PC-3 (cell line): Measurements from ENCODE around the gene HCAR2. TPM values are rescaled to one million over a fixed set of nuclear protein-coding genes. Genes with fewer than 3 reads are reported as not detected.

Experiments
- ATAC-seq: fragments of 200-7000 bp; cut with Tn5 transposase; 2 replicates; pipeline ENCODE4 v1.9.1; 2020; ENCODE audit warnings: mild to moderate bottlenecking, moderate library complexity
- BruUV-seq: library from RNA; stranded (reverse); fragments of 400-500 nt; replicated peaks from 2 replicates; lab custom pipeline; 2021; lab: Mats Ljungman, UMichigan
- CTCF ChIA-PET: fragments of 300-600 bp; sonication (Branson Sonifier 250); formaldehyde crosslinking; loops from one replicate; lab custom pipeline; 2022; ENCODE audit warnings: antibody characterized with exemption; lab: Charles Lee
- POLR2A ChIA-PET: fragments of 300-600 bp; sonication (Branson Sonifier 250); formaldehyde crosslinking; loops from one replicate; lab custom pipeline; 2022; ENCODE audit warnings: antibody characterized with exemption; ENCODE audit not compliant: unreplicated experiment; lab: Charles Lee
- DNase-seq: peaks from one replicate; pipeline ENCODE4 v3.0.0-alpha.2; 2015
- H2AFZ ChIP-seq: fragments of 300-600 bp; sonication (generic); 2 replicates; pipeline ENCODE4 v1.6.0; 2016; ENCODE audit warnings: antibody characterized with exemption, low read length
- H3F3A ChIP-seq: fragments of 300-600 bp; sonication (generic); one replicate; pipeline ENCODE4 v1.6.0; 2017; ENCODE audit warnings: antibody characterized with exemption, low read length, control low read depth, mild to moderate bottlenecking; ENCODE audit not compliant: unreplicated experiment
- H3K27ac ChIP-seq: fragments of 300-600 bp; sonication (generic); 2 replicates; pipeline ENCODE4 v1.5.1; 2016; ENCODE audit warnings: mild to moderate bottlenecking, low read length
- H3K27me3 ChIP-seq: fragments of 300-600 bp; sonication (generic); 2 replicates; pipeline ENCODE4 v1.6.1; 2016; ENCODE audit warnings: low read length, mixed read lengths
- H3K36me3 ChIP-seq: fragments of 300-600 bp; sonication (generic); 2 replicates; pipeline ENCODE4 v1.6.1; 2016; ENCODE audit warnings: low read depth, mixed run types, low read length, mixed read lengths
- H3K4me1 ChIP-seq: fragments of 300-600 bp; sonication (generic); 2 replicates; pipeline ENCODE4 v1.5.1; 2016; ENCODE audit warnings: low read length; ENCODE audit not compliant: insufficient read depth
- H3K4me2 ChIP-seq: fragments of 300-600 bp; sonication (generic); 2 replicates; pipeline ENCODE4 v1.6.0; 2016; ENCODE audit warnings: low read length
- H3K4me3 ChIP-seq: fragments of 300-600 bp; sonication (generic); 2 replicates; pipeline ENCODE4 v1.5.1; 2016; ENCODE audit warnings: mild to moderate bottlenecking, low read length, mixed read lengths
- H3K79me2 ChIP-seq: fragments of 300-600 bp; sonication (generic); 2 replicates; pipeline ENCODE4 v1.6.1; 2017; ENCODE audit warnings: low read length, mixed read lengths
- H3K9ac ChIP-seq: fragments of 300-600 bp; sonication (generic); 2 replicates; pipeline ENCODE4 v1.6.0; 2016; ENCODE audit warnings: mild to moderate bottlenecking, low read length
- H3K9me2 ChIP-seq: fragments of 300-600 bp; sonication (generic); replicated peaks from 2 replicates; pipeline ENCODE4 v1.6.1; 2016; ENCODE audit warnings: mixed run types, low read length, mixed read lengths
- H3K9me3 ChIP-seq: fragments of 300-600 bp; sonication (generic); 2 replicates; pipeline ENCODE4 v1.6.1; 2016; ENCODE audit warnings: low read length, mixed read lengths
- H4K20me1 ChIP-seq: fragments of 300-600 bp; sonication (generic); 2 replicates; pipeline ENCODE4 v1.6.1; 2016; ENCODE audit warnings: low read length, mixed read lengths
- EZH2 ChIP-seq: fragments of 300-600 bp; sonication (generic); IDR thresholded peaks from one replicate; pipeline ENCODE4 v1.6.1; 2017; ENCODE audit warnings: antibody characterized with exemption, mild to moderate bottlenecking, low read length; ENCODE audit not compliant: unreplicated experiment
- EZH2phosphoT487 ChIP-seq: fragments of 300-600 bp; sonication (generic); IDR thresholded peaks from 2 replicates; pipeline ENCODE4 v1.6.1; 2018; ENCODE audit warnings: mild to moderate bottlenecking, antibody characterized with exemption, low read length, borderline replicate concordance
- intact Hi-C: fragments of 100-400 bp; cut with micrococcal nuclease; formaldehyde crosslinking; loops from 2 replicates; pipeline ENCODE4 v1.9.0; 2023
- total RNA-seq: library from RNA; depleted of rRNA; stranded (reverse); fragments of >200 nt; gene quantifications from 2 replicates; pipeline ENCODE4 v1.2.3, GENCODE V29; 2014
- TF ChIP-seq, protein P1 (sequence below): fragments of 300-600 bp; sonication (generic); conservative IDR thresholded peaks from 2 replicates; pipeline ENCODE4 v1.5.1; 2017; ENCODE audit warnings: antibody characterized with exemption, low read depth, mild to moderate bottlenecking, low read length

HCAR2 gene
- total RNA-seq, 1 experiment from 2014 or later = not detected

DNA sequence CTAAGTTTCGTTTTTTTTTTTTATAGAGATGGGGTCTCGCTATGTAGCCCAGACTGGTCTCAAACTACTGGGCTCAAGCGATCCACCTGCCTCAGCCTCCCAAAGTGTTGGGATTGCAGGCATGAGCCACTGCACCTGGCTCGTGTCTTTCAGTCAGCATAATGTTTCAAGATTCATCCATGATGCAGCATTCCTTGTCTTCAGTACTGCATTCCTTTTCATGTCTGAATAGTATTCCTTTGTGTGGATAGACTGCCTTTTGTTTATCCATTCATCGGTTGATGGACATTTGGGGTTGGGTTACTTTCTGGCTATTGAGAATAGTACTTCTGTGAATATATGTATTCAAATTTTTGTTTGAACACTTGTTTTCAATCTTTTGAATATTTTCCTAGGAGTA, 37.4 kb downstream of the HCAR2 start:
- Histone ChIP-seq H3K4me2 (no peak overlapping the region), H2AFZ (no peak overlapping the region), H3K27me3 (no peaks in the 10 kb centered on the region), H3K4me1 (peaks cover 23% of the 10 kb centered on the region), H3K9me3 (no peaks in the 10 kb centered on the region), H3F3A (peaks cover 6% of the 10 kb centered on the region), H3K9ac (no peak overlapping the region), H3K79me2 (no peaks in the 10 kb centered on the region), H3K27ac (no peak overlapping the region), H3K9me2 (no peaks in the 10 kb centered on the region), H3K4me3 (no peak overlapping the region), H3K36me3 (no peaks in the 10 kb centered on the region), H4K20me1 (no peaks in the 10 kb centered on the region)
- no peak for ATAC-seq
- no peak for DNase-seq
- no TSS peak for BruUV-seq
- ChIA-PET POLR2A (no interaction called here), CTCF (no interaction called here)
- TF ChIP-seq EZH2phosphoT487 = no peak
- TF ChIP-seq, protein P1, sequence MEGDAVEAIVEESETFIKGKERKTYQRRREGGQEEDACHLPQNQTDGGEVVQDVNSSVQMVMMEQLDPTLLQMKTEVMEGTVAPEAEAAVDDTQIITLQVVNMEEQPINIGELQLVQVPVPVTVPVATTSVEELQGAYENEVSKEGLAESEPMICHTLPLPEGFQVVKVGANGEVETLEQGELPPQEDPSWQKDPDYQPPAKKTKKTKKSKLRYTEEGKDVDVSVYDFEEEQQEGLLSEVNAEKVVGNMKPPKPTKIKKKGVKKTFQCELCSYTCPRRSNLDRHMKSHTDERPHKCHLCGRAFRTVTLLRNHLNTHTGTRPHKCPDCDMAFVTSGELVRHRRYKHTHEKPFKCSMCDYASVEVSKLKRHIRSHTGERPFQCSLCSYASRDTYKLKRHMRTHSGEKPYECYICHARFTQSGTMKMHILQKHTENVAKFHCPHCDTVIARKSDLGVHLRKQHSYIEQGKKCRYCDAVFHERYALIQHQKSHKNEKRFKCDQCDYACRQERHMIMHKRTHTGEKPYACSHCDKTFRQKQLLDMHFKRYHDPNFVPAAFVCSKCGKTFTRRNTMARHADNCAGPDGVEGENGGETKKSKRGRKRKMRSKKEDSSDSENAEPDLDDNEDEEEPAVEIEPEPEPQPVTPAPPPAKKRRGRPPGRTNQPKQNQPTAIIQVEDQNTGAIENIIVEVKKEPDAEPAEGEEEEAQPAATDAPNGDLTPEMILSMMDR = no peak
- no peak for TF ChIP-seq EZH2
- intact Hi-C loops = no loop called here

DNA sequence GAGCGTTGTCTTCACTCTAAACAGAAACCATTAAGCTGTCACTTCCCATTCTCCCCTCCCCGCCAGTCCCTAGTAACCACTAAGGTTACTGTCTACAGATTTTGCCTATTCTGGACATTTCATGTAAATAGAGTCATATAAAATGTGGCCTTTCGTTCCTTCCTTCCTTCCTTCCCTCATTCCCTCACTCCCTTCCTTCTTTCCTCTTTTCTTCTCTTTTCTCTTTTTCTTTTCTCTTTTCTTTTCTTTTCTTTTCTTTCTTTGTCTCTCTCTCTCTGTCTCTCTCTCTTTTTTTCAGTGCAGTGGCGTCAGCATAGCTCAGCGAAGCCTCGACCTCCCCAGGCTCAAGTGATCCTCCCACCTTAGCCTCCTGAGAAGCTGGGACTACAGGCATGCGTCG, 37.8 kb downstream of the HCAR2 start:
- CTCF ChIA-PET = no interaction called here
- H3K4me2 ChIP-seq = no peak overlapping the region
- ATAC-seq = no peak

DNA sequence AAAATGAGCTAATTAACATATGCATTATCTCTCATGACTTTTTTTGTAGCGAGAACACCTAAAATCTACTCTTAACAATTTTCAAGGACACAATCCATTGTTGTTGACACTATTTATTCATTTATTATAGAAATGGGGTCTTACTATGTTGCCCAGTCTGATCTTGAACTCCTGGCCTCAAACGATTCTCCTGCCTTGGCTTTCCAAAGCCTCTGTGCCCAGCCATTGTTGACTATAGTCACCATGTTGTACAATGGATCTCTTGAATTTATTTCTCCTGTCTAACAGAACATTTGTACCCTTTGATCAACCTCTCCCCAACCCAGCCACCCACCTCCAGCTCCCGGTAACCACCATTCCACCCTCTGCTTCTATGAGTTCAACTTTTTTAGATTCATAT, 41.2 kb downstream of the HCAR2 start:
- Histone ChIP-seq H3K4me2 (no peak overlapping the region), H3K36me3 (no peaks in the 10 kb centered on the region), H3K9me2 (no peaks in the 10 kb centered on the region), H3K4me3 (no peak overlapping the region), H3K9me3 (no peaks in the 10 kb centered on the region), H3K27ac (no peak overlapping the region), H3K9ac (no peak overlapping the region), H3K79me2 (no peaks in the 10 kb centered on the region), H3F3A (no peaks in the 10 kb centered on the region), H3K4me1 (peaks cover 5% of the 10 kb centered on the region; the same call in 1 of the 2 replicates), H2AFZ (no peak overlapping the region), H4K20me1 (no peaks in the 10 kb centered on the region), H3K27me3 (no peaks in the 10 kb centered on the region)
- CTCF ChIA-PET = interaction anchor here (0.6 kb wide), 1 partner anchor 25 kb away, joined by 5 read pairs; no protein-coding TSS in a partner anchor
- no peak for ATAC-seq
- POLR2A ChIA-PET = no interaction called here
- no peak for DNase-seq
- TF ChIP-seq, protein P1 = no peak
- TF ChIP-seq EZH2 = no peak
- no peak for TF ChIP-seq EZH2phosphoT487
- BruUV-seq = no TSS peak
- intact Hi-C loops = no loop called here

More for the DNA sequence above, 37.8 kb downstream of the HCAR2 start:
- Histone ChIP-seq H3K27ac (no peak overlapping the region), H3K9me2 (no peaks in the 10 kb centered on the region), H3K9me3 (no peaks in the 10 kb centered on the region), H3K4me3 (no peak overlapping the region), H3F3A (peaks cover 6% of the 10 kb centered on the region), H3K9ac (no peak overlapping the region), H3K4me1 (peaks cover 19% of the 10 kb centered on the region), H2AFZ (no peak overlapping the region), H3K36me3 (no peaks in the 10 kb centered on the region), H3K79me2 (no peaks in the 10 kb centered on the region), H4K20me1 (no peaks in the 10 kb centered on the region), H3K27me3 (no peaks in the 10 kb centered on the region)
- TF ChIP-seq, protein P1 = no peak
- TF ChIP-seq EZH2 (no peak), EZH2phosphoT487 (no peak)
- DNase-seq = no peak
- intact Hi-C loops = no loop called here
- POLR2A ChIA-PET = no interaction called here
- no TSS peak for BruUV-seq
